HCT116 (cell line): ENCODE data around the gene NLRP6. TPM values are rescaled to one million over a fixed set of nuclear protein-coding genes. Genes with fewer than 3 reads are reported as not detected.

ENCODE experiments used
- ATAC-seq: fragments of 200-7000 bp; cut with Tn5 transposase; 2 replicates; pipeline ENCODE4 v1.9.1; 2020; ENCODE audit warnings: mild to moderate bottlenecking, moderate library complexity
- BruUV-seq: library from RNA; stranded (reverse); fragments of 400-500 nt; replicated peaks from 2 replicates; lab custom pipeline; 2021; lab: Mats Ljungman, UMichigan
- CTCF ChIA-PET: fragments of 300-600 bp; sonication (Branson Sonifier 250); formaldehyde crosslinking; loops from one replicate; lab custom pipeline; 2021; ENCODE audit warnings: antibody characterized with exemption; lab: Charles Lee
- POLR2A ChIA-PET: fragments of 300-600, 350-600 bp; sonication (Branson Sonifier 250); formaldehyde crosslinking; loops from one replicate; lab custom pipeline; 2021; ENCODE audit warnings: antibody characterized with exemption; lab: Charles Lee
- RAD21 ChIA-PET, 2 experiments: fragments of 300-600 bp; sonication (Branson Sonifier 250); formaldehyde crosslinking; loops; one replicate each; lab custom pipeline; 2023; ENCODE audit warnings: low total read pairs in 2 of 2; ENCODE audit not compliant: uncharacterized antibody in 2 of 2, unreplicated experiment in 2 of 2, low non-redundant PET in 1 of 2; lab: Charles Lee
- DNase-seq: peaks from one replicate; pipeline ENCODE4 v3.0.0-alpha.2; 2010; ENCODE audit warnings: low read depth, low spot score
- H2AFZ ChIP-seq: fragments of 200-600 bp; shearing (Covaris generic), sonication (generic); 2 replicates; pipeline ENCODE4 v1.6.1; 2017; ENCODE audit warnings: low read depth, mixed run types, mixed read lengths, antibody characterized with exemption, low read length; ENCODE audit not compliant: poor library complexity, severe bottlenecking
- H3K27ac ChIP-seq: 2 replicates; pipeline ENCODE4 v1.5.1; 2012; ENCODE audit warnings: low read depth, low read length
- H3K27me3 ChIP-seq: fragments of 200-600 bp; sonication (generic); 2 replicates; pipeline ENCODE4 v1.6.1; 2016; ENCODE audit warnings: mixed run types, low read length, mixed read lengths; ENCODE audit not compliant: insufficient read depth
- H3K36me3 ChIP-seq, 2 experiments: fragments of 200-500 bp in 1 of 2; fragments of 200-600 bp in 1 of 2; sonication (Bioruptor generic) in 1 of 2; sonication (generic) in 1 of 2; 2 replicates each; pipeline versions ENCODE4 v1.5.1 to v1.6.1; 2014 to 2016; ENCODE audit warnings: low read length in 2 of 2, inconsistent platforms in 1 of 2, mixed read lengths in 1 of 2, mixed run types in 1 of 2; ENCODE audit not compliant: insufficient read depth in 2 of 2, control insufficient read depth in 1 of 2
- H3K4me1 ChIP-seq, 2 experiments: fragments of 200-600 bp in 1 of 2; sonication (generic) in 1 of 2; 2 replicates each; pipeline versions ENCODE4 v1.5.1 to v1.6.1; 2012 to 2017; ENCODE audit warnings: low read length in 2 of 2, inconsistent platforms in 1 of 2, mild to moderate bottlenecking in 1 of 2, mixed read lengths in 1 of 2, mixed run types in 1 of 2, moderate library complexity in 1 of 2; ENCODE audit not compliant: insufficient read depth in 2 of 2, control insufficient read depth in 1 of 2
- H3K4me2 ChIP-seq: fragments of 200-600 bp; sonication (generic); 2 replicates; pipeline ENCODE4 v1.6.1; 2017; ENCODE audit warnings: mixed run types, low read length, mixed read lengths
- H3K4me3 ChIP-seq, 2 experiments: fragments of 200-600 bp in 1 of 2; sonication (generic) in 1 of 2; replicated peaks in 1 of 2; 2 replicates each; pipeline ENCODE4 v1.5.1; 2011 to 2016; ENCODE audit warnings: low read length in 2 of 2, control low read depth in 1 of 2, low read depth in 1 of 2, mild to moderate bottlenecking in 1 of 2, mixed read lengths in 1 of 2, mixed run types in 1 of 2
- H3K79me2 ChIP-seq: fragments of 200-600 bp; sonication (generic); 2 replicates; pipeline ENCODE4 v1.6.1; 2017; ENCODE audit warnings: mild to moderate bottlenecking, mixed run types, low read length, moderate library complexity, mixed read lengths; ENCODE audit not compliant: insufficient read depth
- H3K9ac ChIP-seq: fragments of 200-600 bp; sonication (generic); 2 replicates; pipeline ENCODE4 v1.6.1; 2016; ENCODE audit warnings: low read length, mixed read lengths
- H3K9me2 ChIP-seq: fragments of 200-600 bp; sonication (generic), shearing (Covaris generic); 2 replicates; pipeline ENCODE4 v1.6.1; 2017; ENCODE audit warnings: mixed run types, mild to moderate bottlenecking, moderate library complexity; ENCODE audit not compliant: insufficient read depth
- H3K9me3 ChIP-seq, 2 experiments: fragments of 200-500 bp in 1 of 2; fragments of 200-600 bp in 1 of 2; sonication (Bioruptor generic) in 1 of 2; sonication (generic) in 1 of 2; 2 replicates each; pipeline ENCODE4 v1.6.1; 2014 to 2017; ENCODE audit warnings: low read length in 2 of 2, mixed read lengths in 2 of 2, inconsistent platforms in 1 of 2, low read depth in 1 of 2, mild to moderate bottlenecking in 1 of 2, mixed run types in 1 of 2, moderate library complexity in 1 of 2; ENCODE audit not compliant: control insufficient read depth in 1 of 2, insufficient read depth in 1 of 2
- H4K20me1 ChIP-seq: fragments of 200-600 bp; sonication (generic), shearing (Covaris generic); 2 replicates; pipeline ENCODE4 v1.6.1; 2017; ENCODE audit warnings: mixed run types, mild to moderate bottlenecking, moderate library complexity; ENCODE audit not compliant: insufficient read depth
- ATF3 ChIP-seq: IDR thresholded peaks from 2 replicates; pipeline ENCODE4 v1.6.1; 2012
- CEBPB ChIP-seq: IDR thresholded peaks from 2 replicates; pipeline ENCODE4 v1.6.1; 2012; ENCODE audit warnings: low read depth
- CTCF ChIP-seq, 3 experiments: fragments of 200-600 bp in 1 of 3; sonication (generic) in 1 of 3; IDR thresholded peaks in 2 of 3; conservative IDR thresholded peaks in 1 of 3; 2 replicates each; pipeline ENCODE4 v1.5.1; 2012 to 2017; ENCODE audit warnings: low read depth in 2 of 3, low read length in 2 of 3, antibody characterized with exemption in 1 of 3, borderline replicate concordance in 1 of 3, control low read depth in 1 of 3, mild to moderate bottlenecking in 1 of 3, mixed read lengths in 1 of 3, mixed run types in 1 of 3, moderate library complexity in 1 of 3; ENCODE audit not compliant: insufficient read depth in 1 of 3
- EGR1 ChIP-seq: IDR thresholded peaks from 2 replicates; pipeline ENCODE4 v1.6.1; 2012; ENCODE audit warnings: low read depth
- ELF1 ChIP-seq: IDR thresholded peaks from 2 replicates; pipeline ENCODE4 v1.6.1; 2012; ENCODE audit warnings: low read depth, borderline replicate concordance
- EZH2phosphoT487 ChIP-seq: fragments of 200-600 bp; IDR thresholded peaks from 2 replicates; pipeline ENCODE4 v1.6.1; 2018; ENCODE audit warnings: antibody characterized with exemption, borderline replicate concordance
- JUND ChIP-seq: IDR thresholded peaks from 2 replicates; pipeline ENCODE4 v1.6.1; 2012
- MAX ChIP-seq: IDR thresholded peaks from 2 replicates; pipeline ENCODE4 v1.6.1; 2012
- POLR2AphosphoS5 ChIP-seq: IDR thresholded peaks from 2 replicates; pipeline ENCODE4 v1.6.1; 2011; ENCODE audit warnings: mild to moderate bottlenecking, low read depth, low read length, moderate library complexity
- RAD21 ChIP-seq: IDR thresholded peaks from 2 replicates; pipeline ENCODE4 v1.6.1; 2012; ENCODE audit warnings: low read depth, mild to moderate bottlenecking
- SIN3A ChIP-seq: IDR thresholded peaks from 2 replicates; pipeline ENCODE4 v1.6.1; 2012; ENCODE audit warnings: low read depth
- SP1 ChIP-seq: IDR thresholded peaks from 2 replicates; pipeline ENCODE4 v1.6.1; 2012; ENCODE audit warnings: low read depth
- TCF7L2 ChIP-seq: IDR thresholded peaks from 2 replicates; pipeline ENCODE4 v1.7.0; 2011; ENCODE audit warnings: borderline replicate concordance, inconsistent platforms; ENCODE audit not compliant: insufficient read depth, insufficient read length; ENCODE audit errors: extremely low read depth
- ZNF274 ChIP-seq: fragments of 200-500 bp; sonication (Bioruptor generic); IDR thresholded peaks from 2 replicates; pipeline ENCODE4 v1.6.1; 2014; ENCODE audit warnings: mild to moderate bottlenecking, low read depth, low read length, inconsistent platforms
- intact Hi-C: fragments of 100-400 bp; cut with micrococcal nuclease; formaldehyde crosslinking; loops from 2 replicates; pipeline ENCODE4 v1.10.0; 2022
- total RNA-seq: library from RNA; stranded (reverse); gene quantifications from one replicate; pipeline ENCODE4 v1.2.1, GENCODE V29; 2021; ENCODE audit not compliant: unreplicated experiment

The NLRP6 gene
- total RNA-seq, 1 experiment from 2014 or later: not detected

GRCh38 chr11:250740-251299 is 27.4 kb upstream of the NLRP6 start:
- Histone ChIP-seq H3K9me2 (no peaks in the 10 kb centered on the region), H3K4me2 (no peak overlapping the region), H2AFZ (no peak overlapping the region), H3K4me3 (no peak overlapping the region), H3K4me1 (no peaks in the 10 kb centered on the region), H3K27ac (no peak overlapping the region), H3K36me3 (peaks cover 55 to 64% of the 10 kb centered on the region in 2 experiments), H3K9ac (no peak overlapping the region), H4K20me1 (no peaks in the 10 kb centered on the region), H3K27me3 (no peaks in the 10 kb centered on the region), H3K9me3 (no peaks in the 10 kb centered on the region), H3K79me2 (no peaks in the 10 kb centered on the region; the same call in 1 of the 2 replicates)
- intact Hi-C loops: no loop called here
- POLR2A ChIA-PET: no interaction called here
- CTCF ChIA-PET: interaction anchor here (0.5 to 1.7 kb wide), 13 partner anchors 10 to 198 kb away, joined by 3 to 10 read pairs (median 3); partner anchors contain the start of gene PSMD13
- peak; percentile 83 for ATAC-seq
- TF ChIP-seq RAD21 (peak; percentile 53), POLR2AphosphoS5 (no peak), CTCF (IDR thresholded peaks at IDR 0.05 in 2 of 3, conservative IDR thresholded peaks at IDR 0.05 in 1 of 3; ENCODE audit: borderline replicate concordance in 1 of 3, insufficient read depth in 1 of 3, low read depth in 2 of 3, low read length in 2 of 3) (peak; percentile 56 to 81 (median 66); a peak in 5 of 6 replicates), SIN3A (no peak)
- no peak for DNase-seq
- RAD21 ChIA-PET: no interaction called here
- no TSS peak for BruUV-seq

GRCh38 chr11:251550-251949 is 26.7 kb upstream of the NLRP6 start:
- no peaks in the 10 kb centered on the region for H3K9me3 ChIP-seq
- intact Hi-C loops: no loop called here
- no peak for ATAC-seq
- H3K4me3 ChIP-seq: no peak overlapping the region
- H3K27me3 ChIP-seq: no peaks in the 10 kb centered on the region
- RAD21 ChIA-PET: no interaction called here
- H3K79me2 ChIP-seq: no peaks in the 10 kb centered on the region
- no peak overlapping the region for H3K9ac ChIP-seq
- CTCF ChIA-PET: interaction anchor here (0.7 to 1.7 kb wide), 5 partner anchors 14 to 196 kb away, joined by 3 to 10 read pairs (median 3); partner anchors contain the start of gene PSMD13
- TF ChIP-seq ATF3: no peak
- TF ChIP-seq JUND: no peak
- TF ChIP-seq MAX: no peak
- no peak for TF ChIP-seq EZH2phosphoT487
- TF ChIP-seq SIN3A: no peak
- no peak for TF ChIP-seq SP1
- no peak for TF ChIP-seq TCF7L2
- no peak for TF ChIP-seq ZNF274
- no peak for TF ChIP-seq CEBPB
- no peak for TF ChIP-seq EGR1
- no peak for TF ChIP-seq CTCF (IDR thresholded peaks at IDR 0.05 in 2 of 3, conservative IDR thresholded peaks at IDR 0.05 in 1 of 3; ENCODE audit: borderline replicate concordance in 1 of 3, insufficient read depth in 1 of 3, low read depth in 2 of 3, low read length in 2 of 3)
- no peak for TF ChIP-seq POLR2AphosphoS5
- TF ChIP-seq ELF1: no peak
- no peaks in the 10 kb centered on the region for H4K20me1 ChIP-seq
- peaks cover 51 to 57% of the 10 kb centered on the region in 2 experiments for H3K36me3 ChIP-seq
- no peaks in the 10 kb centered on the region for H3K9me2 ChIP-seq
- no TSS peak for BruUV-seq
- H2AFZ ChIP-seq: no peak overlapping the region
- POLR2A ChIA-PET: no interaction called here
- no peak overlapping the region for H3K4me2 ChIP-seq
- no peak for DNase-seq
- H3K27ac ChIP-seq: no peak overlapping the region
- no peaks in the 10 kb centered on the region for H3K4me1 ChIP-seq
